ENCODE data around the gene RC3H1. TPM values are rescaled to one million over a fixed set of nuclear protein-coding genes. Genes with fewer than 3 reads are reported as not detected.
A peak's percentile ranks its signal among the peaks of the same experiment; 100 is the strongest.

RC3H1 gene
- total RNA-seq, 1 experiment from 2014 or later, result 52.9 TPM

GRCh38 chr1:173925306-173926242 lies 96.6 kb downstream of the RC3H1 start:
- H3K9ac ChIP-seq (ENCODE audit: low read length), result no peak overlapping the region
- peaks cover 5% of the 10 kb centered on the region; the same call in 1 of the 2 replicates for H3K4me1 ChIP-seq (ENCODE audit: low read length)
- no peak for DNase-seq
- H2AFZ ChIP-seq (ENCODE audit: low read length), result no peak overlapping the region
- no peaks in the 10 kb centered on the region for H3K79me2 ChIP-seq (ENCODE audit: low read length)
- no peaks in the 10 kb centered on the region for H3K9me3 ChIP-seq (ENCODE audit: low read length)
- H3K9me2 ChIP-seq (replicated peaks; ENCODE audit: insufficient read depth, low read length), result no peaks in the 10 kb centered on the region
- no peak overlapping the region for H3K4me2 ChIP-seq (ENCODE audit: low read depth, low read length, poor library complexity, severe bottlenecking)
- no peaks in the 10 kb centered on the region for H4K20me1 ChIP-seq (ENCODE audit: insufficient read depth, low read depth, low read length)
- H3K27ac ChIP-seq (ENCODE audit: low read length), result no peak overlapping the region
- H3K4me3 ChIP-seq (ENCODE audit: low read length), result no peak overlapping the region
- H3K36me3 ChIP-seq (ENCODE audit: insufficient read depth, low read length), result no peaks in the 10 kb centered on the region
- no peaks in the 10 kb centered on the region for H3K27me3 ChIP-seq (ENCODE audit: low read length)

- H3K9me3 ChIP-seq (ENCODE audit: low read length), result no peaks in the 10 kb centered on the region
- H3K27me3 ChIP-seq (ENCODE audit: low read length), result no peaks in the 10 kb centered on the region
- no peak overlapping the region for H2AFZ ChIP-seq (ENCODE audit: low read length)
- no peaks in the 10 kb centered on the region for H3K36me3 ChIP-seq (ENCODE audit: insufficient read depth, low read length)
- no peaks in the 10 kb centered on the region for H3K79me2 ChIP-seq (ENCODE audit: low read length)
- no peaks in the 10 kb centered on the region for H3K9me2 ChIP-seq (replicated peaks; ENCODE audit: insufficient read depth, low read length)
- H3K27ac ChIP-seq (ENCODE audit: low read length), result no peak overlapping the region
- H3K4me3 ChIP-seq (ENCODE audit: low read length), result no peak overlapping the region
- no peak overlapping the region for H3K4me2 ChIP-seq (ENCODE audit: low read depth, low read length, poor library complexity, severe bottlenecking)
- H4K20me1 ChIP-seq (ENCODE audit: insufficient read depth, low read depth, low read length), result no peaks in the 10 kb centered on the region
- peak; percentile 66 for DNase-seq
- H3K4me1 ChIP-seq (ENCODE audit: low read length), result peaks cover 5% of the 10 kb centered on the region; the same call in 1 of the 2 replicates
- no peak overlapping the region for H3K9ac ChIP-seq (ENCODE audit: low read length)
These were observed 101.3 kb downstream of the RC3H1 start for GRCh38 chr1:173920861-173921260.

- no peak overlapping the region for H3K4me2 ChIP-seq (ENCODE audit: low read depth, low read length, poor library complexity, severe bottlenecking)
- no peak overlapping the region for H3K27ac ChIP-seq (ENCODE audit: low read length)
- DNase-seq, result no peak
- H2AFZ ChIP-seq (ENCODE audit: low read length), result no peak overlapping the region
- H3K79me2 ChIP-seq (ENCODE audit: low read length), result no peaks in the 10 kb centered on the region
- H3K4me1 ChIP-seq (ENCODE audit: low read length), result peaks cover 5% of the 10 kb centered on the region; the same call in 1 of the 2 replicates
- no peaks in the 10 kb centered on the region for H3K36me3 ChIP-seq (ENCODE audit: insufficient read depth, low read length)
- H3K9ac ChIP-seq (ENCODE audit: low read length), result no peak overlapping the region
- H3K27me3 ChIP-seq (ENCODE audit: low read length), result no peaks in the 10 kb centered on the region
- no peak overlapping the region for H3K4me3 ChIP-seq (ENCODE audit: low read length)
- H3K9me3 ChIP-seq (ENCODE audit: low read length), result no peaks in the 10 kb centered on the region
- H4K20me1 ChIP-seq (ENCODE audit: insufficient read depth, low read depth, low read length), result no peaks in the 10 kb centered on the region
- H3K9me2 ChIP-seq (replicated peaks; ENCODE audit: insufficient read depth, low read length), result no peaks in the 10 kb centered on the region
These were observed 104.3 kb downstream of the RC3H1 start for GRCh38 chr1:173917635-173918493.

GRCh38 chr1:173917149-173917548 lies 105.0 kb downstream of the RC3H1 start, which contains the start of gene SERPINC1:
Gene SERPINC1 (minus strand): TSS chr1:173917327. CDS start chr1:173917259, 68 bp downstream.
- Histone ChIP-seq H3K9me2 (replicated peaks; ENCODE audit: insufficient read depth, low read length) (no peaks in the 10 kb centered on the region), H3K4me3 (ENCODE audit: low read length) (no peak within 1 kb of the TSS), H3K27ac (ENCODE audit: low read length) (no peak within 1 kb of the TSS), H2AFZ (ENCODE audit: low read length) (no peak within 1 kb of the TSS), H3K36me3 (ENCODE audit: insufficient read depth, low read length) (no peaks in the 10 kb centered on the region), H3K27me3 (ENCODE audit: low read length) (no peaks in the 10 kb centered on the region), H3K9ac (ENCODE audit: low read length) (no peak within 1 kb of the TSS), H3K4me2 (ENCODE audit: low read depth, low read length, poor library complexity, severe bottlenecking) (no peak within 1 kb of the TSS), H4K20me1 (ENCODE audit: insufficient read depth, low read depth, low read length) (no peaks in the 10 kb centered on the region), H3K4me1 (ENCODE audit: low read length) (peaks cover 5% of the 10 kb centered on the region; the same call in 1 of the 2 replicates), H3K9me3 (ENCODE audit: low read length) (no peaks in the 10 kb centered on the region), H3K79me2 (ENCODE audit: low read length) (no peaks in the 10 kb centered on the region)
- no peak for DNase-seq

GRCh38 chr1:173916667-173917066 lies 105.5 kb downstream of the RC3H1 start:
- Histone ChIP-seq H2AFZ (ENCODE audit: low read length) (no peak overlapping the region), H3K9ac (ENCODE audit: low read length) (no peak overlapping the region), H3K4me2 (ENCODE audit: low read depth, low read length, poor library complexity, severe bottlenecking) (no peak overlapping the region)

GRCh38 chr1:173915596-173915995 lies 106.6 kb downstream of the RC3H1 start:
- Histone ChIP-seq H3K27ac (ENCODE audit: low read length) (no peak overlapping the region), H2AFZ (ENCODE audit: low read length) (no peak overlapping the region), H3K27me3 (ENCODE audit: low read length) (no peaks in the 10 kb centered on the region), H3K9me2 (replicated peaks; ENCODE audit: insufficient read depth, low read length) (no peaks in the 10 kb centered on the region), H3K36me3 (ENCODE audit: insufficient read depth, low read length) (no peaks in the 10 kb centered on the region), H3K4me2 (ENCODE audit: low read depth, low read length, poor library complexity, severe bottlenecking) (no peak overlapping the region), H3K79me2 (ENCODE audit: low read length) (no peaks in the 10 kb centered on the region), H3K4me1 (ENCODE audit: low read length) (no peaks in the 10 kb centered on the region), H4K20me1 (ENCODE audit: insufficient read depth, low read depth, low read length) (no peaks in the 10 kb centered on the region), H3K4me3 (ENCODE audit: low read length) (no peak overlapping the region), H3K9ac (ENCODE audit: low read length) (no peak overlapping the region), H3K9me3 (ENCODE audit: low read length) (no peaks in the 10 kb centered on the region)
- no peak for DNase-seq

More at GRCh38 chr1:173916667-173917066, 105.5 kb downstream of the RC3H1 start:
- no peaks in the 10 kb centered on the region for H4K20me1 ChIP-seq (ENCODE audit: insufficient read depth, low read depth, low read length)
- H3K27me3 ChIP-seq (ENCODE audit: low read length), result no peaks in the 10 kb centered on the region
- DNase-seq, result no peak
- peaks cover 5% of the 10 kb centered on the region; the same call in 1 of the 2 replicates for H3K4me1 ChIP-seq (ENCODE audit: low read length)
- H3K36me3 ChIP-seq (ENCODE audit: insufficient read depth, low read length), result no peaks in the 10 kb centered on the region
- no peaks in the 10 kb centered on the region for H3K9me2 ChIP-seq (replicated peaks; ENCODE audit: insufficient read depth, low read length)
- no peaks in the 10 kb centered on the region for H3K79me2 ChIP-seq (ENCODE audit: low read length)
- H3K9me3 ChIP-seq (ENCODE audit: low read length), result no peaks in the 10 kb centered on the region
- H3K4me3 ChIP-seq (ENCODE audit: low read length), result no peak overlapping the region
- no peak overlapping the region for H3K27ac ChIP-seq (ENCODE audit: low read length)

- Histone ChIP-seq H3K27ac (ENCODE audit: low read length) (no peak overlapping the region), H4K20me1 (ENCODE audit: insufficient read depth, low read depth, low read length) (no peaks in the 10 kb centered on the region), H2AFZ (ENCODE audit: low read length) (no peak overlapping the region), H3K9ac (ENCODE audit: low read length) (no peak overlapping the region), H3K4me2 (ENCODE audit: low read depth, low read length, poor library complexity, severe bottlenecking) (no peak overlapping the region), H3K36me3 (ENCODE audit: insufficient read depth, low read length) (no peaks in the 10 kb centered on the region), H3K4me1 (ENCODE audit: low read length) (no peaks in the 10 kb centered on the region), H3K9me3 (ENCODE audit: low read length) (no peaks in the 10 kb centered on the region), H3K79me2 (ENCODE audit: low read length) (no peaks in the 10 kb centered on the region), H3K4me3 (ENCODE audit: low read length) (no peak overlapping the region), H3K9me2 (replicated peaks; ENCODE audit: insufficient read depth, low read length) (no peaks in the 10 kb centered on the region), H3K27me3 (ENCODE audit: low read length) (no peaks in the 10 kb centered on the region)
- DNase-seq, result peak; percentile 80
These were observed 107.7 kb downstream of the RC3H1 start for GRCh38 chr1:173914366-173914871.

- Histone ChIP-seq H3K79me2 (ENCODE audit: low read length) (no peaks in the 10 kb centered on the region), H3K9me2 (replicated peaks; ENCODE audit: insufficient read depth, low read length) (no peaks in the 10 kb centered on the region), H2AFZ (ENCODE audit: low read length) (no peak overlapping the region), H3K27ac (ENCODE audit: low read length) (no peak overlapping the region), H3K4me3 (ENCODE audit: low read length) (no peak overlapping the region), H3K9me3 (ENCODE audit: low read length) (no peaks in the 10 kb centered on the region), H3K9ac (ENCODE audit: low read length) (no peak overlapping the region), H3K27me3 (ENCODE audit: low read length) (no peaks in the 10 kb centered on the region), H4K20me1 (ENCODE audit: insufficient read depth, low read depth, low read length) (no peaks in the 10 kb centered on the region), H3K4me1 (ENCODE audit: low read length) (no peaks in the 10 kb centered on the region), H3K4me2 (ENCODE audit: low read depth, low read length, poor library complexity, severe bottlenecking) (no peak overlapping the region), H3K36me3 (ENCODE audit: insufficient read depth, low read length) (no peaks in the 10 kb centered on the region)
- no peak for DNase-seq
These were observed 109.0 kb downstream of the RC3H1 start for GRCh38 chr1:173913111-173913510.
